CD4-positive, alpha-beta T cell treated with Interferon gamma for 1 hour (primary cell): ENCODE data around the gene RPL10.

Experiments
- DNase-seq: peaks from one replicate; pipeline ENCODE4 v3.0.0-alpha.2; 2020

Gene RPL10

GRCh38 chrX:154397888-154398667 lies at the start of gene RPL10:
RPL10 (plus strand) TSS chrX:154398377; CDS start chrX:154398520, 143 bp downstream.
- peak; percentile 96 for DNase-seq

DNA sequence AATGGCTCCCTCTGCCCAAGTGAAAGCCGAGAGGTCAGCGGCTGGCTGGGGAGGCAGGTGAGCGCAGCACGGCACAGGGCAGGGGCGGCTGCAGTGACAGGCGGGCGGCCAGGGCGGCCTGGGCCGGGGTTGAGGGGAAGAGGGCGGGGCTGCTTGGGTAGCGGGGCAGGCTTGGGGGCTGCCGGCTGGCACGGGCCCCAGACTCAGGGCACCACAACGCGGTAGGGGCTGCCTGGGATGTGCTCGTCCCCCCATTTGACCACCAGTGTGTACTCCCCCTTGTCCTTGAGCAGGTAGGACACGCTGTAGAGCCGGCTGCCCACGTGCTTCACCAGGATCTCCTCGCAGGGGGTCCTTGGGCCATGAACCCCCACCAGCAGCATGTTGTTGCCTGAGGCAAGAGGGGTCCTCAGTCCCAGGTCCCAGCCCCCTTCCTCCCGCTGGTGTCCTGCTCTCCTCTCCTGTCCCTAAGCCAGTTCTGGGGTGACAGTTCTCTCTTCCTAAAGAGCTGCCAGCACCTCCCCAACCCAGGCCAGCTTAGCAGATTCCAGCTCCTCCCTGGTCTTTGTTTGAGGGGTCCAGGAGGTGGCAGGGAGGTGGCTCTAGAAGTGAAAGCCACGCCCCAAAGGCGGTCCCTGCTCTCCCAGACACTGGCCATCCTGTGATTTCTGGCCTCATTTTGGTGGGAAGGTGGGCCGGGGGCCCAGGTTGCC lies 49.4 kb upstream of the RPL10 start:
- DNase-seq: no peak

GRCh38 chrX:154349359-154349935 lies 48.7 kb upstream of the RPL10 start:
- DNase-seq: peak; percentile 29

DNA sequence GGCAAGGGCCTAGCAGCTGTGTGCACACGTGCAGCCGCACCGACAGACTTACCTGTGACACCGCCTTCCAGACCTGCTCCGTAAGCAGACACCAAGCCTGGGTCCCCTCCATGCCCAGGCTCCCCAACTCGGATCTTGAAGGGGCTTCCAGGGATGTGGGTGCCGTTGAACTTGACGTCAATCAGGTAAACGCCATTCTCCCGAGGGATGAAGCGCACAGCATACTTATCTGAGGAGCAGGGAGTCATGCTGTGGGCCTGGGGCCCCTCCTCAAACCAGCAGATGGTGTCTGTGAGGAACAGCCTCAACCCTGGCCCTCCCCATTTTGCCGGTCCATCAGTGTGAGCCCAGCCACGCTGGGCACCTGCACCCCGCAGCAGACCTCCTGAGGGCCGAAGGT lies 48.2 kb upstream of the RPL10 start:
- DNase-seq: no peak

DNA sequence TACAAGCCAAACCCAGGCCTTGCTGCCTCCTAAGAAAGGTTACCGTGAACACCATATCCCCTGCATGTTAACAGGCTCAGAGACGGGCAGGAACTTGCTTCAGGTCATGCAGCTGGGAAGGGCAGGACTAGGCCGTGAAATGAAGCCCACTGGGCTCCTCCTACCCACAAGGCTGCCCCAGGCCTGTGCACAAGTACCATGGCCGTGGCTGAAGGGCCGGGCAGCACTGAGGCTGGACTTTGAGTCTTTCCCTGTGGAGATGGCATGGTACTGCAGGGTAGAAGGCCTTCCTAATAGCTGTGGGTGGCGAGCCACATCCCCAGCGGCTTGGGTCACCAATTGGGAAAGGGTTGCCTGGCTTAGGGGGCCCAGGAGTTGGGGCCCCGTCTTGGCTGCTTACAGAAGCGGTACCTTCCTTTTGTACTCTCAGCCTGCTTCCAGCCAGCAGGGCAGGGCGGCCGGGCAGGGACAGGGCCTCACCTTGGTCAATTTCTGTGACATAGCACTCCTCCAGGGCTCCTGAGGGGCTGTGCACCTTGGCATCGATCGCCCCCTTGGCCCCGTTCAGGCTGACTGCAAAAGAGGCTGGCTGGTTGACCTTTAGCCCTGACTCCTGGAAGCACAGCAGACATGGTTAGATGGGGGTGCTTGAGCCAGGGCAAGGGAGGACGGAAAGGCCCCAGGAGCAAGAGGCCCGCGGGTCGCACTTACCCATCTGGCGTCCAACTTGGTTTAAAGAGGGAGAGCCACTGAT lies 47.6 kb upstream of the RPL10 start:
- DNase-seq: no peak

GRCh38 chrX:154351183-154352011 lies 46.8 kb upstream of the RPL10 start:
- DNase-seq: peak; percentile 67

GRCh38 chrX:154352012-154352401 lies 46.2 kb upstream of the RPL10 start:
- no peak for DNase-seq

- DNase-seq: no peak
Measured at GRCh38 chrX:154352466-154352865, 45.7 kb upstream of the RPL10 start.

GRCh38 chrX:154353172-154353843 lies 44.9 kb upstream of the RPL10 start:
- no peak for DNase-seq

- no peak for DNase-seq
Measured at GRCh38 chrX:154354013-154354412, 44.2 kb upstream of the RPL10 start.

DNA sequence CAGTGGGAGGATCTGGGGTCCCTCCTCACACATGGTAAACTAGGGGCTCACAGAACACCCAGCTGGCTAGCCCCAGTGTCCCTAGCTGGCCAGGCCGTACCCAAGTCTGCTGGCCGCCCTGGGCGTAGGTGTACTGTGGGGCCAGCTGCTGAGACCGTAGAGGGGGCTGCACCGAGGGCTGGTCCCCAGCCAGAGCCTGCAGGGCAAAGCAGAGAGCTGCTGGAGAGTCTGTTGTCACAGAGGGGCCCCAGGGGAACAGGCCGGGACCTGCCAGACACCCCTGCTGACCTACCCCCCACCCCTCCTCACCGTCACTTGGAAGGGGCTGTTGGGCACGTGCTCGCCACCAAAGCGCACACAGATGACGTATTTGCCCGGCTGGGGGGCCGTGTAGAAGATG lies 43.7 kb upstream of the RPL10 start:
- DNase-seq: no peak

GRCh38 chrX:154355094-154355775 lies 42.9 kb upstream of the RPL10 start:
- DNase-seq: no peak

GRCh38 chrX:154355776-154356140 lies 42.4 kb upstream of the RPL10 start:
- DNase-seq: no peak

DNA sequence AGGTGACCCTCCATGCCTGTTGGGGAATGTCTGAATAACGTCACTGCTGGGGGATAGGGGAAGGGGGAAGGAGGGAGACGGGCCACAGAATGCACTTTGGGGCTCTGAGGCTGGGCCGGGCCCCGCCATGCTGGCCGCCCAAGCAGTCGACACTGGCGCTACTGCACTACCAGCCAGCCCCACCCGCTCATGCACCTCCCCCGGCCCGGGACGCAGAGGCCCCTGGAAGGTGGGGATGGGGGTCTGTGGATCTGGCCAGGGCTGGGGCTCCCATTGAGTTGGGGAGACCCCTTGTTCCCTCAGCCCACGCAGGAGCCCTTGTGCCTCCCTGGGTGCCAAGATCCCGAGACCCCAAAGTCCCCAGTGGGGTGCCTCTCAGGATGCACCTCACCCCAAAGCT lies 41.6 kb upstream of the RPL10 start:
- no peak for DNase-seq

GRCh38 chrX:154357205-154357604 lies 41.0 kb upstream of the RPL10 start:
- DNase-seq: no peak

DNA sequence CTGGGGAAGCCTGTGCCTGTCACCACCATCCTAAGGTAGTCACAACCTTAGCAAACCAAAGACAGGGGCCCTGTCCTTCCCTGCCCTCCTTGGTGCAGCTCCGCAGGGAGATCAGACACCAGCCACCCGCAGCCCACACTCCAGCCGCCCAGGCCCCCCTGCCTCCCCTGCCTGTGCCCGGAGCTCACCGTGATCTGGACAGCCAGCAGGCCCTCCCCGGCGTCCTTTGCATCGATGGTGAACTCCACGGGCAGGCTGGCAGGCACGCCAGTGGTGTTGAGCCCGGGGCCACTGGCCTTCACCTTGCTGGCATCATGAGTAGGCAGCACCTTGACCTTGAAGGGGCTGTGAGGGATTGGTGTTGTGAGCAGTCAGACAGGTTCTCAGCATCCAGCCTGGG lies 40.2 kb upstream of the RPL10 start:
- DNase-seq: no peak

GRCh38 chrX:154358829-154359228 lies 39.3 kb upstream of the RPL10 start:
- DNase-seq: no peak

- DNase-seq: no peak
Measured at GRCh38 chrX:154359362-154360154, 38.6 kb upstream of the RPL10 start.

- DNase-seq: no peak
Measured at GRCh38 chrX:154360155-154360713, 37.9 kb upstream of the RPL10 start.
